Testis (tissue), 3 donors: Measurements from ENCODE around the gene MAPK10. TPM values are rescaled to one million over a fixed set of nuclear protein-coding genes. Genes with fewer than 3 reads are reported as not detected.

ENCODE experiments used
- DNase-seq: peaks from one replicate; pipeline ENCODE4 v3.0.0-alpha.2; 2019
- H3K27ac ChIP-seq, 2 donors: fragments of 200-600 bp; sonication (generic); one replicate each; pipeline ENCODE4 v1.5.1; 2019
- H3K27me3 ChIP-seq: fragments of 200-600 bp; sonication (generic); one replicate; pipeline ENCODE4 v1.5.1; 2019
- H3K36me3 ChIP-seq: fragments of 200-600 bp; sonication (generic); one replicate; pipeline ENCODE4 v1.5.1; 2017; ENCODE audit warnings: low read depth; ENCODE audit errors: missing control alignments
- H3K4me1 ChIP-seq: fragments of 200-600 bp; sonication (generic); one replicate; pipeline ENCODE4 v1.5.1; 2019
- H3K4me3 ChIP-seq, 2 donors: fragments of 200-600 bp; sonication (generic); one replicate each; pipeline ENCODE4 v1.5.1; 2017 to 2019
- H3K9me3 ChIP-seq: fragments of 200-600 bp; sonication (generic); one replicate; pipeline ENCODE4 v1.5.1; 2017
- CTCF ChIP-seq, 3 experiments: fragments of 450-650 bp in 2 of 3; fragments of 200-600 bp in 1 of 3; sonication (generic) in 1 of 3; IDR thresholded peaks; one replicate each; pipeline ENCODE4 v1.5.1; 2016 to 2019; ENCODE audit warnings: antibody characterized with exemption in 3 of 3, mild to moderate bottlenecking in 2 of 3, moderate library complexity in 1 of 3
- POLR2A ChIP-seq: fragments of 450-650 bp; IDR thresholded peaks from one replicate; pipeline ENCODE4 v1.6.1; 2017; ENCODE audit warnings: antibody characterized with exemption, mild to moderate bottlenecking, moderate library complexity
- WGBS, 2 donors: methylation state at CpG; one replicate each; pipeline ENCODE4 v1.1.5; 2018; 5-methylcytosine and 5-hydroxymethylcytosine counted together
- intact Hi-C: fragments of 100-400 bp; cut with DNase I; formaldehyde crosslinking; loops from one replicate; pipeline ENCODE4 v1.15.1; 2023; ENCODE audit warnings: low total_unique reads
- polyA plus RNA-seq: library from polyadenylated mRNA; stranded (reverse); fragments of 350-450 nt; fragmentation: Illumina TruSeq; extraction: RNeasy Lipid Tissue Mini Kit (QIAGEN cat#74804); gene quantifications from one replicate; pipeline ENCODE4 v1.2.3, GENCODE V29; 2014; ENCODE audit warnings: low read depth, low replicate concordance; ENCODE audit not compliant: insufficient read depth
- total RNA-seq, 2 donors: library from RNA; depleted of rRNA; stranded (reverse); fragments of >200 nt; gene quantifications; one replicate each; pipeline ENCODE4 v1.2.3, GENCODE V29; 2016

MAPK10 gene
- total and polyA plus RNA-seq, 3 donors from 2014 or later: 56.1 to 64.6 (median 61.1) TPM

GRCh38 chr4:85955620-85956292 is 404.1 kb downstream of the MAPK10 start:
- no peak overlapping the region for H3K27ac ChIP-seq
- DNase-seq: no peak
- intact Hi-C loops: no loop called here

DNA sequence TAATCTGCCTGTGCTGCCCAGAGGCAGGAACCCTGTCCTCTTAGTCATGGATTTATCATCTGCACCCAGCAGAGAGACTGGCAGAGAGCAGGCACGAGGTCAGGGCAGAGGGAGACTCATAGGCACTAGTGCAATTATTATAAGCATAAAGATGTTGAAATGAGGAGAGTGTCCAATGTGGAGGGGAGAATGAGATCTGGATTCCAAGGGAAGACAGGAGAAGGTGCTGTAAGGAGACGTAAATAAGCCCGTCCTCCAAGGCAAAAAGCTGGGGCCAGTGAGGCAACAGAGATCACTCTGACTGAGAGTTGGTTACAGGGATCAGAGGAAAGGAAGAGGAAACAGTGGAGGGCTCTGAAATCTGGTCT is 406.2 kb downstream of the MAPK10 start:
- DNase-seq: no peak
- TF ChIP-seq POLR2A: no peak
- TF ChIP-seq CTCF (IDR thresholded peaks at IDR 0.05): no peak

More at GRCh38 chr4:85955620-85956292, 404.1 kb downstream of the MAPK10 start:
- TF ChIP-seq POLR2A: no peak
- TF ChIP-seq CTCF (IDR thresholded peaks at IDR 0.05): no peak
- Histone ChIP-seq H3K4me1 (no peaks in the 10 kb centered on the region), H3K9me3 (no peaks in the 10 kb centered on the region), H3K27me3 (no peaks in the 10 kb centered on the region), H3K36me3 (no peaks in the 10 kb centered on the region), H3K4me3 (no peak overlapping the region)

DNA sequence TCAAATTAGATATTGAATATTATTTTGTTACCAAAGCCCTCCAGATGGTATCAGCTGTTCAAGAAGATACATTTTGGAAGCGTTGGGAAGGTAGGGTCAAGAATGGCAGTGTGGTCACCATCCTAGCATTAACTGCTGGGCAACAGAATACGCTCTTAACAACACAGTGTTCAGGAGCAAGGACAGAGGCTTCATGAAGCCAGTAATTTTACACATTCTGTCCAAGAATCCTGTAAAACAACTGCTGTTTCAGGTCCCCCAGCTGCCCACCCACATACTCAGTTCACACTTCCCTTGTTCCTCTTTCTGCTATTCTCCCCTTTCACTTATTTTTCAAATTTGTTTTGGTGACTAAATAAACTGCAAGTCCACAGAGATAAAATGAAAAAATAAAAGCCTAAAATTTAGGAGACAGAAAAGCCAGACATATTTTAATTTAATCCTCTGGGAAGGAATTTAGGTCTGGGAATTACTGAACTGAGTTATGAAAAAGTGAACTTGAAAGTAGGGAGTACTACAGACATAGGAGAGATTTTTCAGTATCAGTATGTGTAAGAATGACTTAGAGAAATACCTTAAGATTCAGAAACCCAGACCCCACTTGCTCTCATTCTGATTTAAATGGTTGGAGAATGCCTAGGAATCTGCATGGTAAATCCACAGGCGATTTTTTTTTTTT is 406.7 kb downstream of the MAPK10 start:
- no peaks in the 10 kb centered on the region for H3K27me3 ChIP-seq
- no peak for DNase-seq
- intact Hi-C loops: no loop called here
- H3K4me1 ChIP-seq: no peaks in the 10 kb centered on the region
- no peaks in the 10 kb centered on the region for H3K36me3 ChIP-seq
- no peaks in the 10 kb centered on the region for H3K9me3 ChIP-seq
- H3K27ac ChIP-seq: no peak overlapping the region
- no peak overlapping the region for H3K4me3 ChIP-seq
- WGBS, 2 donors: 48 to 52% methylated on average over 3 of the region's 3 CpGs
- TF ChIP-seq POLR2A (no peak), CTCF (IDR thresholded peaks at IDR 0.05) (no peak)

More for the DNA sequence above, 406.2 kb downstream of the MAPK10 start:
- Histone ChIP-seq H3K4me1 (no peaks in the 10 kb centered on the region), H3K27ac (no peak overlapping the region), H3K4me3 (no peak overlapping the region), H3K9me3 (no peaks in the 10 kb centered on the region), H3K36me3 (no peaks in the 10 kb centered on the region), H3K27me3 (no peaks in the 10 kb centered on the region)
- intact Hi-C loops: no loop called here
- 85 to 87% methylated on average over 3 of the region's 3 CpGs for WGBS, 2 donors

DNA sequence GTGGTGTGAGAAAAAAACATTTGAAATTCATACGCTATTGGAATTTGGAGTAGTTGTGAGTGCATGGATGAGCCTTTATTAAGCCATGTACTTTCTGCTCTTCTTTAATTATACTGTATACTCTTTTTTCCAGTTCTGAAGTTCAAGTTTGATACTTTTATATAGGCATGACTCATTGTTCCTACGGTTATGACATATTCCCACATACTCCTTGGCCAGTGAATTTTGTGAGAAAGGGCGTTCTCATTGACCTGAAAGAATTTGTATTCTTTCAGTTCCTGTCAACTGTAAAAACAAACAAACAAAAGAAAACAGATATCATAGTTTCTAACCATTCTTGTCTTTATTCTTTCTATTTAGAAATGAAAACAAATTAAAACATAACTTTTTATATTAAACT is 407.3 kb downstream of the MAPK10 start:
- no peak overlapping the region for H3K27ac ChIP-seq
- intact Hi-C loops: no loop called here
- H3K9me3 ChIP-seq: no peaks in the 10 kb centered on the region
- TF ChIP-seq CTCF (IDR thresholded peaks at IDR 0.05): no peak
- TF ChIP-seq POLR2A: no peak
- DNase-seq: no peak
- H3K27me3 ChIP-seq: no peaks in the 10 kb centered on the region
- no peak overlapping the region for H3K4me3 ChIP-seq
- 54 to 60% methylated on average over 3 of the region's 3 CpGs for WGBS, 2 donors
- H3K36me3 ChIP-seq: no peaks in the 10 kb centered on the region
- H3K4me1 ChIP-seq: no peaks in the 10 kb centered on the region

- Histone ChIP-seq H3K4me1 (no peaks in the 10 kb centered on the region), H3K9me3 (no peaks in the 10 kb centered on the region), H3K27ac (no peak overlapping the region), H3K27me3 (no peaks in the 10 kb centered on the region), H3K4me3 (no peak overlapping the region), H3K36me3 (no peaks in the 10 kb centered on the region)
- TF ChIP-seq CTCF (IDR thresholded peaks at IDR 0.05) (no peak), POLR2A (no peak)
- intact Hi-C loops: no loop called here
- DNase-seq: no peak
- WGBS, 2 donors: 68 to 78% methylated on average over 3 of the region's 3 CpGs
Measured at GRCh38 chr4:85951099-85951498, 408.8 kb downstream of the MAPK10 start.
